SK-N-SH (cell line): Measurements from ENCODE around the gene ZSCAN9. TPM values are rescaled to one million over a fixed set of nuclear protein-coding genes. Genes with fewer than 3 reads are reported as not detected.

ENCODE experiments used
- CTCF ChIA-PET: fragments of 300-600, 350-600 bp; formaldehyde crosslinking; extraction: SDS; loops from one replicate; lab custom pipeline; 2021; lab: Yijun Ruan, JAX
- POLR2A ChIA-PET: fragments of 350-600 bp; sonication (Branson Sonifier 250); formaldehyde crosslinking; extraction: SDS; loops from one replicate; lab custom pipeline; 2020; ENCODE audit warnings: antibody characterized with exemption, inconsistent platforms; lab: Yijun Ruan, JAX
- DNase-seq: peaks from one replicate; pipeline ENCODE4 v3.0.0; 2012
- H2AFZ ChIP-seq: fragments of 200-600 bp; sonication (generic); 2 replicates; pipeline ENCODE4 v1.8.1; 2016; ENCODE audit warnings: antibody characterized with exemption, mild to moderate bottlenecking, low read depth
- H3F3A ChIP-seq: fragments of 200-600 bp; sonication (generic); replicated peaks from 2 replicates; pipeline ENCODE3; 2016; ENCODE audit warnings: antibody characterized with exemption, mild to moderate bottlenecking; ENCODE audit not compliant: insufficient read depth
- H3K27ac ChIP-seq, 2 experiments: fragments of 200-500 bp in 1 of 2; fragments of 200-600 bp in 1 of 2; sonication (Bioruptor generic) in 1 of 2; sonication (generic), shearing (Covaris generic) in 1 of 2; 2 replicates each; pipeline versions ENCODE4 v1.5.1 to v1.6.1; 2014 to 2016; ENCODE audit warnings: low read depth in 2 of 2, inconsistent platforms in 1 of 2, low read length in 1 of 2, mild to moderate bottlenecking in 1 of 2, mixed read lengths in 1 of 2
- H3K27me3 ChIP-seq: fragments of 200-600 bp; sonication (generic), shearing (Covaris generic); 2 replicates; pipeline ENCODE4 v1.6.1; 2016; ENCODE audit warnings: mixed run types; ENCODE audit not compliant: insufficient read depth
- H3K36me3 ChIP-seq, 2 experiments: fragments of 200-500 bp in 1 of 2; fragments of 200-600 bp in 1 of 2; sonication (Bioruptor generic) in 1 of 2; sonication (generic) in 1 of 2; replicated peaks in 1 of 2; 2 replicates each; pipeline versions ENCODE3 to v1.5.1; 2014 to 2016; ENCODE audit warnings: low read length in 1 of 2, mild to moderate bottlenecking in 1 of 2; ENCODE audit not compliant: insufficient read depth in 2 of 2, control insufficient read depth in 1 of 2
- H3K4me1 ChIP-seq, 2 experiments: fragments of 200-500 bp in 1 of 2; fragments of 200-600 bp in 1 of 2; sonication (Bioruptor generic) in 1 of 2; sonication (generic), shearing (Covaris generic) in 1 of 2; 2 replicates each; pipeline versions ENCODE4 v1.5.1 to v1.6.1; 2014 to 2016; ENCODE audit warnings: low read depth in 1 of 2, low read length in 1 of 2, mixed run types in 1 of 2; ENCODE audit not compliant: insufficient read depth in 2 of 2, control insufficient read depth in 1 of 2
- H3K4me2 ChIP-seq: fragments of 200-600 bp; sonication (generic), shearing (Covaris generic); 2 replicates; pipeline ENCODE4 v1.6.1; 2017; ENCODE audit warnings: mixed run types
- H3K4me3 ChIP-seq, 2 experiments: fragments of 200-500 bp in 1 of 2; fragments of 200-600 bp in 1 of 2; sonication (Bioruptor generic) in 1 of 2; sonication (generic), shearing (Covaris generic) in 1 of 2; 2 replicates each; pipeline versions ENCODE4 v1.5.1 to v1.8.1; 2014 to 2016; ENCODE audit warnings: low read depth in 2 of 2, inconsistent platforms in 1 of 2, low read length in 1 of 2, mild to moderate bottlenecking in 1 of 2, mixed read lengths in 1 of 2, moderate library complexity in 1 of 2
- H3K79me2 ChIP-seq: fragments of 200-600 bp; sonication (generic); 2 replicates; pipeline ENCODE4 v1.8.1; 2017; ENCODE audit warnings: mild to moderate bottlenecking; ENCODE audit not compliant: insufficient read depth
- H3K9ac ChIP-seq: fragments of 200-600 bp; sonication (generic); 2 replicates; pipeline ENCODE4 v1.6.1; 2017; ENCODE audit warnings: mixed run types
- H3K9me2 ChIP-seq: fragments of 200-600 bp; sonication (generic); 2 replicates; pipeline ENCODE4 v1.6.1; 2017; ENCODE audit warnings: mixed run types
- H3K9me3 ChIP-seq: fragments of 200-600 bp; sonication (generic); 2 replicates; pipeline ENCODE4 v1.6.1; 2017; ENCODE audit warnings: mixed run types, mild to moderate bottlenecking, moderate library complexity
- H4K20me1 ChIP-seq: fragments of 200-600 bp; sonication (generic); 2 replicates; pipeline ENCODE4 v1.6.1; 2017; ENCODE audit warnings: mild to moderate bottlenecking, mixed run types; ENCODE audit not compliant: insufficient read depth
- CHD2 ChIP-seq: fragments of 150-350 bp; IDR thresholded peaks from 2 replicates; pipeline ENCODE4 v1.6.1; 2018; ENCODE audit warnings: low read length; ENCODE audit not compliant: partially characterized antibody
- EP300 ChIP-seq, 2 experiments: IDR thresholded peaks; 2 replicates each; pipeline versions ENCODE4 v1.4.0 to v1.6.1; 2012; ENCODE audit warnings: borderline replicate concordance in 1 of 2, low read depth in 1 of 2, low read length in 1 of 2
- FOXJ3 ChIP-seq: sonication (generic); formaldehyde crosslinking; IDR thresholded peaks from 2 replicates; pipeline ENCODE4 v1.5.1; 2020; ENCODE audit warnings: mild to moderate bottlenecking, missing genetic modification reagents
- FOXM1 ChIP-seq: IDR thresholded peaks from 2 replicates; pipeline ENCODE4 v1.4.0; 2012; ENCODE audit warnings: low read depth, mild to moderate bottlenecking
- IRF3 ChIP-seq: fragments of 150-350 bp; IDR thresholded peaks from 2 replicates; pipeline ENCODE4 v1.6.1; 2016; ENCODE audit warnings: mild to moderate bottlenecking, low read depth, low read length
- MAX ChIP-seq: IDR thresholded peaks from 2 replicates; pipeline ENCODE4 v1.4.0; 2012; ENCODE audit warnings: low read depth
- MEF2A ChIP-seq: IDR thresholded peaks from 2 replicates; pipeline ENCODE4 v1.4.0; 2012; ENCODE audit warnings: low read depth, borderline replicate concordance
- MXI1 ChIP-seq: IDR thresholded peaks from 2 replicates; pipeline ENCODE4 v1.6.1; 2012; ENCODE audit warnings: mild to moderate bottlenecking, low read depth, low read length, improper control_type of control experiment
- NFIC ChIP-seq: IDR thresholded peaks from 2 replicates; pipeline ENCODE4 v1.4.0; 2012; ENCODE audit warnings: borderline replicate concordance
- NRF1 ChIP-seq: IDR thresholded peaks from 2 replicates; pipeline ENCODE4 v1.6.1; 2012; ENCODE audit warnings: low read depth, mild to moderate bottlenecking, low read length
- PBX3 ChIP-seq: IDR thresholded peaks from 2 replicates; pipeline ENCODE4; 2012
- RCOR1 ChIP-seq: fragments of 150-350 bp; IDR thresholded peaks from 2 replicates; pipeline ENCODE4 v1.6.1; 2017; ENCODE audit warnings: antibody characterized with exemption, low read length
- SMC3 ChIP-seq: IDR thresholded peaks from 2 replicates; pipeline ENCODE4 v1.6.1; 2012; ENCODE audit warnings: low read depth, low read length, improper control_type of control experiment
- TAF1 ChIP-seq: IDR thresholded peaks from 2 replicates; pipeline ENCODE4 v1.6.1; 2012; ENCODE audit warnings: low read depth, mild to moderate bottlenecking, low read length, moderate library complexity, borderline replicate concordance
- TCF12 ChIP-seq: IDR thresholded peaks from 2 replicates; pipeline ENCODE4 v1.4.0; 2012
- USF1 ChIP-seq: IDR thresholded peaks from 2 replicates; pipeline ENCODE4 v1.4.0; 2012; ENCODE audit warnings: low read depth, borderline replicate concordance
- USF2 ChIP-seq: fragments of 150-350 bp; IDR thresholded peaks from 2 replicates; pipeline ENCODE4 v1.6.1; 2017; ENCODE audit warnings: antibody characterized with exemption, low read length, low read depth, borderline replicate concordance
- YY1 ChIP-seq: IDR thresholded peaks from 2 replicates; pipeline ENCODE4 v1.4.0; 2012; ENCODE audit warnings: low read depth, mild to moderate bottlenecking
- WGBS: methylation state at CpG from one replicate; pipeline ENCODE4 v1.1.6; 2017; ENCODE audit warnings: low lambda C conversion rate; 5-methylcytosine and 5-hydroxymethylcytosine counted together
- polyA plus RNA-seq, 3 experiments: library from polyadenylated mRNA; depleted of rRNA; stranded (reverse); fragments of >200 nt; gene quantifications; 2 replicates each; pipeline ENCODE4 v1.2.3, GENCODE V29; 2012

ZSCAN9 gene
- polyA plus RNA-seq, 1 of the 3 experiments (the other 2 are of a cell fraction): 13.7 TPM

GRCh38 chr6:28248916-28249315, 23.8 kb downstream of the ZSCAN9 start:
- H3K36me3 ChIP-seq: peaks cover 24 to 54% of the 10 kb centered on the region in 2 experiments
- CTCF ChIA-PET: no interaction called here

GRCh38 chr6:28250747-28251146, 25.7 kb downstream of the ZSCAN9 start:
- no peaks in the 10 kb centered on the region for H3K27me3 ChIP-seq
- ChIA-PET CTCF (interaction anchor here (1.5 kb wide), 1 partner anchor 105 kb away, joined by 4 read pairs; no protein-coding TSS in a partner anchor), POLR2A (no interaction called here)
- peak overlapping the region; percentile 79 for H3K4me2 ChIP-seq
- H4K20me1 ChIP-seq: no peaks in the 10 kb centered on the region
- H3K9ac ChIP-seq: no peak overlapping the region
- no peaks in the 10 kb centered on the region for H3K9me3 ChIP-seq
- WGBS: 67% methylated on average over 2 of the region's 2 CpGs
- no peaks in the 10 kb centered on the region for H3F3A ChIP-seq
- H3K4me1 ChIP-seq: peaks cover 5 to 12% of the 10 kb centered on the region in 2 experiments; a peak in 3 of 4 replicates
- H3K79me2 ChIP-seq: peaks cover 19% of the 10 kb centered on the region
- H3K27ac ChIP-seq: no peak overlapping the region
- no peak for DNase-seq
- peak overlapping the region; percentile 2; the same call in 1 of the 2 replicates for H2AFZ ChIP-seq
- no peaks in the 10 kb centered on the region for H3K9me2 ChIP-seq
- H3K4me3 ChIP-seq: peak overlapping the region; percentile 93 to 97
- peaks cover 15 to 36% of the 10 kb centered on the region in 2 experiments for H3K36me3 ChIP-seq
- no peak for TF ChIP-seq RCOR1
- TF ChIP-seq FOXJ3 (CRISPR knock-in tag): no peak
- TF ChIP-seq NFIC: no peak
- TF ChIP-seq EP300 (IDR thresholded peaks at IDR 0.05; ENCODE audit: borderline replicate concordance in 1 of 2, low read depth in 1 of 2, low read length in 1 of 2): no peak
- no peak for TF ChIP-seq USF2
- TF ChIP-seq TCF12: no peak
- no peak for TF ChIP-seq TAF1
- TF ChIP-seq MXI1: no peak
- no peak for TF ChIP-seq SMC3
- no peak for TF ChIP-seq PBX3

More at GRCh38 chr6:28248916-28249315, 23.8 kb downstream of the ZSCAN9 start:
- Histone ChIP-seq H3K9me2 (no peaks in the 10 kb centered on the region), H3F3A (no peaks in the 10 kb centered on the region), H3K9ac (no peak overlapping the region), H3K27me3 (no peaks in the 10 kb centered on the region), H3K79me2 (peaks cover 19% of the 10 kb centered on the region), H2AFZ (no peak overlapping the region), H3K9me3 (no peaks in the 10 kb centered on the region), H4K20me1 (no peaks in the 10 kb centered on the region), H3K4me3 (no peak overlapping the region), H3K27ac (no peak overlapping the region), H3K4me1 (peaks cover 5 to 12% of the 10 kb centered on the region in 2 experiments; a peak in 3 of 4 replicates), H3K4me2 (no peak overlapping the region)
- DNase-seq: no peak
- no peak for TF ChIP-seq TCF12
- no peak for TF ChIP-seq YY1
- no peak for TF ChIP-seq FOXJ3 (CRISPR knock-in tag)
- no peak for TF ChIP-seq IRF3
- no peak for TF ChIP-seq NRF1
- no peak for TF ChIP-seq TAF1
- TF ChIP-seq USF1: no peak
- TF ChIP-seq FOXM1: no peak
- TF ChIP-seq SMC3: no peak
- TF ChIP-seq MEF2A: no peak
- TF ChIP-seq USF2: no peak
- no peak for TF ChIP-seq MXI1
- no peak for TF ChIP-seq CHD2
- TF ChIP-seq NFIC: no peak
- no peak for TF ChIP-seq MAX
- WGBS: 86% methylated on average over 1 of the region's 1 CpG
- POLR2A ChIA-PET: no interaction called here
